ENCODE data around the gene PACC1.

PACC1 gene

DNA sequence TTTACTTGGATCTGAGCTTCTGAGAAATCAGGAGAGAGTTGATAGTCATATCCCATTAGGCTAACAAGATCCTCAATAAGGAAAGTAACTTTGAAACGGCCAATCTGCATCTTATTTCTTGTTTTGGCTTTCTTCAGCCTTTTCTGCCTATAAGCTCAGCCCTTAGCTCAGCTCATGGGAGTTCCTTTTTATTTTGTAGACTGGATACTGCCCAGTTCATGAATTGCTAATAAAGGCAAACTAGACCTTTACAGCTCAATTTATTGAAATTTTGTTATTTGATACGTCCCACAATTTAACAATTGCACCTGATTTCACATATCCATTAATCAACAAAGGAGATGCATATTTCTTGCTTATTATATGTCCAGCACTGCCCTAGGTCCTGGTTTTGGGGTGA, 40.7 kb upstream of the PACC1 start:
- TF ChIP-seq POU2F2 (IDR thresholded peaks at IDR 0.05; ENCODE audit: low read depth, low read length), result no peak
- TF ChIP-seq POLR2AphosphoS5 (IDR thresholded peaks at IDR 0.05; ENCODE audit: low read depth, low read length), result no peak
- DNase-seq (ENCODE audit: insufficient read length, low spot score), result no peak
- no peak for FAIRE-seq

DNA sequence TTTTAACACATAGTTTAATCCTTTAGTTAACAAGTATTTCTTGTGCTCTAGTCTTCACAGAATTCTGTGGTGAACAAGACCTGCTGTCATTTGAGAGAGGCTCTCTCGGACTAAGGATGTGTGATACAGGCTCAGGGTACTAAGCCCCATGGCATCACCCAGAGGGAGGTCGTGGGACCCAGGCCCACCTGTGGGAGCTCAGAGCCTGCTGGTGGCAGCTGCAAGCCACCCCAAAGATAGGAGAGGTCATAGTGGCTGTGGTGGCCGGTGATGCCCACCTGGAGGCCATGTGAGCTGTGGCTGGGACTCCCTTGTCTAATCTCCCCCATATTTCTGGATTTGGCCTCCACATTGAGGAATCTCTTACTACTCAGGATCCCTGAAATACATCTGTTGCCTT, 40.1 kb upstream of the PACC1 start:
- no peak for DNase-seq (ENCODE audit: insufficient read length, low spot score)
- FAIRE-seq, result no peak
- no peak for TF ChIP-seq PAX5 (IDR thresholded peaks at IDR 0.05; ENCODE audit: insufficient read depth, low read length, severe bottlenecking)
- no peak for TF ChIP-seq POU2F2 (IDR thresholded peaks at IDR 0.05; ENCODE audit: low read depth, low read length)
- no peak for TF ChIP-seq POLR2A (IDR thresholded peaks at IDR 0.05; ENCODE audit: low read depth, low read length)
- no peak for TF ChIP-seq SPI1 (IDR thresholded peaks at IDR 0.05; ENCODE audit: low read depth, low read length)
- TF ChIP-seq TAF1 (IDR thresholded peaks at IDR 0.05; ENCODE audit: low read depth, low read length), result no peak
- TF ChIP-seq POLR2AphosphoS5 (IDR thresholded peaks at IDR 0.05; ENCODE audit: low read depth, low read length), result no peak

DNA sequence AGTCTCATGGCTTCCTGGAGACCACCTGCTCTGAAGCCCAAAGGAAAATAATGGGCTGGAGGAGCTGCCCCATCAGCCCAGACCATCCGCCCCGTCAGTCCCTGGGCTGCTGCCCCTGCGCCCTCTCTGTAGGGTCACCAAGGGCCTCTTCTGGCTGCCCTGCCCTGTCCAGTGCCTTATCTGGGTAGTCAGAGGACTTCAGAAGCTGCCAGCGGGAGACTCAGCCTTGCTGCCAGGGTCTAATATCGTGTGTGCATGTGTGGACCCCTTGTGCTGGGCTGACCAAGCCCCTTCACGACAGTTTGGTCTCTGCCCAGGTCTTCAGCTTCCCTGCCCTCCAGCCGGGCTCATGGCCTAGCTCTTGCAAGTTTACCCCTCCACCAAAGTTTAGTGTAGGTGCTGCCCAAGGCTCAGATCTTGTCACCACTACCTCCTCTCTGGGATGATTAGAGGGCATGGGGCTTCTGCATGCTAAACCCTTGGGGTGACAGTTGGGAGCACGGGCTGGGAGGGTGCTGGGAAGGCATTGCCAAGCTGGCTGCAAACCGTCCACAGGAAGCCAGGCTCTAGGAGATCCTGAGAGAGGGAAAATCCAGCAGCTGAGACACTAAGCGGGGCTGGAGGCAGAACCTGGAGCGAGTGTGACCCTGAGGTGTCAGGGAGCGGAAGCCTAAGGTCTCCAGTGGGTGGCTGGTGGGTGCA, 38.6 kb upstream of the PACC1 start:
- TF ChIP-seq TAF1 (IDR thresholded peaks at IDR 0.05; ENCODE audit: low read depth, low read length), result no peak
- TF ChIP-seq POLR2AphosphoS5 (IDR thresholded peaks at IDR 0.05; ENCODE audit: low read depth, low read length), result no peak
- no peak for TF ChIP-seq POLR2A (IDR thresholded peaks at IDR 0.05; ENCODE audit: low read depth, low read length)
- no peak for TF ChIP-seq POU2F2 (IDR thresholded peaks at IDR 0.05; ENCODE audit: low read depth, low read length)
- no peak for TF ChIP-seq SPI1 (IDR thresholded peaks at IDR 0.05; ENCODE audit: low read depth, low read length)
- no peak for TF ChIP-seq PAX5 (IDR thresholded peaks at IDR 0.05; ENCODE audit: insufficient read depth, low read length, severe bottlenecking)
- FAIRE-seq (no peak), DNase-seq (ENCODE audit: insufficient read length, low spot score) (no peak)

DNA sequence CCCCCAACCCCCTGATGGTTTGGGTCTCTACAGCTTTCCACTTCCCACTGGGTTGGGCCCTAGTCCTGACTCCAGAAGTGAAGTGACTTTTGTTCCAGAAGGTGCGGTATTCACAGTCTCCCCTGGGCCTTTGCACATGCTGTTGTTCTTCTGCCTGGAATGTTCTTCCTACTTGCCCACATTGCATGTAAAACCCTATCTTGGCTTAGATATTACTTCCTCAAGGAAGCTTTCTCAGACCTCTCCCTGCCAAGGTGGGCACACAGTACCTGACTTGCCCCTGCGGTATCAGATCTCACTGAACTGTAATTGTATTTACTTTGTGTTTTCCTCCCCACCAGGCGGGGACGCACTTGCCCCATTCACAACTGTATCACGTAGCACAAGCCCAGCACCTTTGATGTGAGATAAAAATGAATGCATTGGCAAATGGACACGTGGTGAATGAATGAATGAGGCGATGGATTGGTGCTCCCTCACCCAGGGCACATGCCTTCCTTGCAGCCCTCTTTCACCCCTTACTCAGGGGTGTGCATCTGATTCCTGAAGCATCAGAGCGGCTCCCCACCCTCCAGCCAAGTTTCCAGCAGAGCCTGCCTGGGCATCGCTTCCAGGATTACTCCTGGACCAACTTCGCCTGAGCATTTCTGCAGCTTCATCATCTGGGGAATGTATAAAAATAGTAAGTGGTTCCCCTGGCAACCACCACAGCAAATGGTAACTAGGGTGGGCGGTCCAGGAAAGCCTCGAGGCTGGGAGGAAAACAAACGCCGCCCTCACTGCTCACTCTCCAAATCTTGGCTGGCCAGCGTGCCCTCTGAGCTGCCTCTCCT, 37.9 kb upstream of the PACC1 start:
- TF ChIP-seq POLR2A (IDR thresholded peaks at IDR 0.05; ENCODE audit: low read depth, low read length) (no peak), SPI1 (IDR thresholded peaks at IDR 0.05; ENCODE audit: low read depth, low read length) (no peak), PAX5 (IDR thresholded peaks at IDR 0.05; ENCODE audit: insufficient read depth, low read length, severe bottlenecking) (no peak), TAF1 (IDR thresholded peaks at IDR 0.05; ENCODE audit: low read depth, low read length) (no peak), POU2F2 (IDR thresholded peaks at IDR 0.05; ENCODE audit: low read depth, low read length) (no peak), POLR2AphosphoS5 (IDR thresholded peaks at IDR 0.05; ENCODE audit: low read depth, low read length) (no peak)
- DNase-seq (ENCODE audit: insufficient read length, low spot score) (no peak), FAIRE-seq (no peak)

DNA sequence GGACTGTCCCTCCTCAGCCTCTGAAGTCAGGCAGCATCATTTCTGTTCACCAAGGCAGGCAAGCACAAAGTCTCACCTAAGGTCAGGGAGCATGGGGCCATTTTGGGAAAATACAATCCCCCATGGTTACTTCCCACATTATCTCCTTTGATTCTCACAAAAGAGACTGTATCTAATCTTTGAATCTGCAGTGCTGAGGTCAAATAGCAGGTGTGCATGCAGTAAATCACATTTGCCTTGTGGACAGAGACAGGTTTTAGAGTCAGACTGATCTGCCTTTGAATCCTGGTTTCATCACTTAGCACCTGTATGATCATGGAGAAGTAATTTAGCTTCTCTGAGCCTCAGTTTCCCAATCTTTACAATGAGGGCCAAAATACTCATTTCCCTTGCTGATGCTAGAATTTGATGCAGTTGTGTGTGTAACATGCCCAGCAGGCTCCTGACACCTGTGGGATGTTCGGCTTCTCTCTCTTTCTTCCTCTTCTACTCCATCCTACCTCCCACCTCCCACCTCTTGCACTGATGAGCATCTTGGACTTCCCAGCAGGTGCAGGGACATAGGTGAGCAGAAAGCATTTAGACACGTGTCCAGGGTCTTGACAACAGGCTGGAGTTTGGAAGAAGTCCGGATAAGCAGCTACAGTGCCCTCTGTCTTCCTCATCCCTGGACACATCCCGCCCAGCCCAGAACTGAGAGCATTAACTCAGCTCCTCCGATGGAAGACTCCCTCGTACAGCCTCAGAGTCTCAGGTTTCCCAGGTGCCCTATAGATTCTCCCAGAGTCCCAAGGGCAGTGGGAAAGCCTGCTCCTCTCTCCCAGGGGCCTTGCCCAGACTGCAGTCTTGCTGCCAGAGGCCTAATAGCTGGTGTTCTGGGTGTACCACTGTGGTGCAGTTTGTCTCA, 37.0 kb upstream of the PACC1 start:
- FAIRE-seq, result no peak
- TF ChIP-seq POLR2A (IDR thresholded peaks at IDR 0.05; ENCODE audit: low read depth, low read length) (no peak), PAX5 (IDR thresholded peaks at IDR 0.05; ENCODE audit: insufficient read depth, low read length, severe bottlenecking) (no peak), SPI1 (IDR thresholded peaks at IDR 0.05; ENCODE audit: low read depth, low read length) (no peak), TAF1 (IDR thresholded peaks at IDR 0.05; ENCODE audit: low read depth, low read length) (no peak), POU2F2 (IDR thresholded peaks at IDR 0.05; ENCODE audit: low read depth, low read length) (no peak), POLR2AphosphoS5 (IDR thresholded peaks at IDR 0.05; ENCODE audit: low read depth, low read length) (no peak)
- DNase-seq (ENCODE audit: insufficient read length, low spot score), result no peak

DNA sequence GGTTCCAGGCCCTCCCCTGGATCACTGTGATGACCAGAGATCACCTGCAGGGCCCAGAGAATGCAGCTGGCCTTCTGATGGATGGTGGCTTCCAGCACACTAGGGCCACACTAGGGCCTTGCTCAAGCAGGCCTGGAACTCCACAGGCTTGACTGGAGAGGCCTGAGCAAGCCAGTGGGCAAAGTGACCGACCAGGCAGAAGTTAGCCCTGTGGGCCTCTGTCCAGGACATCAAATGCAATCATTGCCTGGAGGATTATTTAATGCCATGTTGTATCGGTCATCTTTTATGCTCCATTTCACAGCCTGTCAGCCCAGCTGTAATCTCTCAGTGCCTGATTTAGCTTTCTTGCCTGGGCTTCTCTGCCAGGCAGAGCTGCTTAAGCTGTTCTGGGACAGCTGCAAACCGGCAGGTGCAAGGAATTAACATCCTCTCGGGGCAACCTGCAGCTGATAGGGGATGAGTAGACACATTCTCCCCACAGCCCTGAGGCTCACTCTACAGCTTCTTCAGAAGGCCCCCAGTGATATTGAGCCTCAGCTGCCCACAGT, 35.7 kb upstream of the PACC1 start:
- DNase-seq (ENCODE audit: insufficient read length, low spot score), result no peak
- no peak for TF ChIP-seq SPI1 (IDR thresholded peaks at IDR 0.05; ENCODE audit: low read depth, low read length)
- TF ChIP-seq POU2F2 (IDR thresholded peaks at IDR 0.05; ENCODE audit: low read depth, low read length), result no peak
- no peak for TF ChIP-seq POLR2AphosphoS5 (IDR thresholded peaks at IDR 0.05; ENCODE audit: low read depth, low read length)
- no peak for TF ChIP-seq TAF1 (IDR thresholded peaks at IDR 0.05; ENCODE audit: low read depth, low read length)
- no peak for TF ChIP-seq PAX5 (IDR thresholded peaks at IDR 0.05; ENCODE audit: insufficient read depth, low read length, severe bottlenecking)
- TF ChIP-seq POLR2A (IDR thresholded peaks at IDR 0.05; ENCODE audit: low read depth, low read length), result no peak
- FAIRE-seq, result no peak

DNA sequence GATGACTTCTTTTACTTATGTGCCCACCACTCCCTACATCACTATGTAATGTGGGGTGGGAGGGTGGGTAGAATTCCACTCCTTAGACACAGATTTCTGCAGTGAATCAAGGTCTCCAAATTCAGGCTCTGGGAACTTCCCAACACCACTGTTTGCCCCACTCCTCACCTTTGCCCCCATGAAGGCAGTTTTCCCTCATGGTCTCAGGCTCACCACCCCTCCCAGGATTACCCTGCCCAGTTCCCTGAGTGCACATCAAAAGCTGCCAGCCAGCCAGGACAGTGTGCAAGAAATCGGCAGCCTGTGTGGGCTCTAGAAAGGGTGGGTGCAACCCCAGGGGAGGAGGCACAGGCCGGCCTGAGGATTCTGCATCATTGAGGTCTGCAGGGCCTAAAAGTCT, 32.8 kb upstream of the PACC1 start:
- TF ChIP-seq SPI1 (IDR thresholded peaks at IDR 0.05; ENCODE audit: low read depth, low read length) (no peak), POU2F2 (IDR thresholded peaks at IDR 0.05; ENCODE audit: low read depth, low read length) (no peak), POLR2AphosphoS5 (IDR thresholded peaks at IDR 0.05; ENCODE audit: low read depth, low read length) (no peak), POLR2A (IDR thresholded peaks at IDR 0.05; ENCODE audit: low read depth, low read length) (no peak), TAF1 (IDR thresholded peaks at IDR 0.05; ENCODE audit: low read depth, low read length) (no peak), PAX5 (IDR thresholded peaks at IDR 0.05; ENCODE audit: insufficient read depth, low read length, severe bottlenecking) (no peak)
- no peak for FAIRE-seq
- no peak for DNase-seq (ENCODE audit: insufficient read length, low spot score)

DNA sequence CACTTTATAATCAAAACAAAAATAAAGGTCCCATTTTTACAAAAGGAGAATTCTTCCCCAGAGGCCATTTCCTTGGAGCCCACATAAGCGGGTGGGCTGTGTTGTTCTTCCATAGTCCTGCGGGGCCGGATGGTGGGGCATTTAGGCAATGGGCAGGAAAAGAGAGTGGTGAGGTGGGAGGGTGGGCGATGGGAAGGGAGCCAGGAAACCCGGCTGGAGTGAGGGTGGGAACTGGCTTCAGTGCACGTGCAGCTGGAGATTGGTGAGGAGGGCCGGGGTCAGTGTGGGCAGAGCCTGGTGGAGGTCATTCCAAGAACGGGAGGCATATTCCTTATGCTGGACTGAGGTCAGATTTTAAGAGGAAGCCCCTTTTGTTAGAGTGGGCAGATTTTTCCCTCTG, 31.6 kb upstream of the PACC1 start:
- no peak for TF ChIP-seq POLR2A (IDR thresholded peaks at IDR 0.05; ENCODE audit: low read depth, low read length)
- no peak for TF ChIP-seq POLR2AphosphoS5 (IDR thresholded peaks at IDR 0.05; ENCODE audit: low read depth, low read length)
- no peak for TF ChIP-seq PAX5 (IDR thresholded peaks at IDR 0.05; ENCODE audit: insufficient read depth, low read length, severe bottlenecking)
- no peak for TF ChIP-seq TAF1 (IDR thresholded peaks at IDR 0.05; ENCODE audit: low read depth, low read length)
- no peak for TF ChIP-seq POU2F2 (IDR thresholded peaks at IDR 0.05; ENCODE audit: low read depth, low read length)
- no peak for TF ChIP-seq SPI1 (IDR thresholded peaks at IDR 0.05; ENCODE audit: low read depth, low read length)
- DNase-seq (ENCODE audit: insufficient read length, low spot score), result no peak
- FAIRE-seq, result no peak
